ENCODE measurements around the gene THSD7B. TPM values are rescaled to one million over a fixed set of nuclear protein-coding genes. Genes with fewer than 3 reads are reported as not detected.

Gene THSD7B
- polyA plus RNA-seq, 1 donor from 2014 or later = not detected

DNA sequence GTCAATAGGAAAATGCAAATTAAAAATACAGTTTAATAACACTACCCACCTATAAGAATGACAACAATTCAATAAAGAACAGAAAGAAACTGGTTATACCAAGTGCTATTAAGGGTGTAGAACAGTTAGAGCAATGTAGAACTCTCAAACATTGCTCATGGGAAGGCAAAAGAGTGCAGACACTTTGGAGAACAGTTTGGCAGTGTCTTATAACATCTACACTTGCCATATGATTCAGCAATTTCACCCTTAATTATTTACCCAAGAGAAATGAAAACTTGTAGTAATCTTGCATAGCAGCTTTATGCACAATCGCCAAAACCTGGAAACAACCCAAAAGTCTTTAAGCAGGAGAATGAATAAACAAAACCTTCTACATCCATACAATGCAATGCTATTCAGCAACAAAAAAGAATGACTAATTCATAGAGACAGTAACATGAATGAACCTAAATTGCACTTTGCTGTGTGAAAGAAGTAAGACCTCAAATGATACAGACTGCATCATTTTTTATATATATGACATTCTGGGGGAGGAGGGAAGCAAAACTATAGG, 455.2 kb downstream of the THSD7B start:
- Mint-ChIP-seq H3K27ac (no peak overlapping the region), H3K9me3 (no peaks in the 10 kb centered on the region), H3K36me3 (no peaks in the 10 kb centered on the region), H3K27me3 (no peaks in the 10 kb centered on the region), H3K4me3 (no peak overlapping the region), H3K4me1 (no peaks in the 10 kb centered on the region)

DNA sequence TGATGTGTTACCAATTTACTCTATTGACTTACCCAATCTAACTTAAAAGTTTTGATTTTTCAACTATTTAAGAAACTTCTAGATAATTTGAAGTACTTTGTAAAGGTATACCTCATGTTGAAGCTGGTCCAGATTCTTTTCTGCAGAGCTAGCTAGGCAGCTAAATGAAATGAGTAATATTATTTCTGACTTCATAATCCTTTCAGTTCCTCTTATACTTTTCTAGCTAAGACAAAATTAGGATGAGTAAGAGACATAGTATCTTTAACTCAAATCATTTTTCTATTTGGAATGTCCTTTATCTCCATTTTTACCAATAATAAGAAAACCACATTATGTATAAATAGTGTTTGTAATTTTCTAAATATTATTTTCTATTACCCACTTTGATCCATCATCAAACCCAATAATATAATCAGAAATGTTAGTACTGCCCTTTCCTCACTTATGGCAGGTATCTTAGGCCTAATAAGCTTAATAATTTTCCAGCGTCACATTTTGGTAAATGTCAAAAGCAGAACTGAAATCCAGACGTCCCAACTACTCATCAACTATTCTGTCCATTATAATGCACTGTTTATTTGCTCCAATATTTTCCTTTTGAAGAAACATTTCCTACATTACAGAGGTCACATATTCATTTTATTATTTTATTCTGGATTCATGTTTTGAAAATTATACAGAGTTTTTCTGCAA, 456.6 kb downstream of the THSD7B start:
- H3K27me3 Mint-ChIP-seq = no peaks in the 10 kb centered on the region
- H3K36me3 Mint-ChIP-seq = no peaks in the 10 kb centered on the region
- H3K4me3 Mint-ChIP-seq = no peak overlapping the region
- H3K4me1 Mint-ChIP-seq = no peaks in the 10 kb centered on the region
- no peak overlapping the region for H3K27ac Mint-ChIP-seq
- H3K9me3 Mint-ChIP-seq = no peaks in the 10 kb centered on the region

DNA sequence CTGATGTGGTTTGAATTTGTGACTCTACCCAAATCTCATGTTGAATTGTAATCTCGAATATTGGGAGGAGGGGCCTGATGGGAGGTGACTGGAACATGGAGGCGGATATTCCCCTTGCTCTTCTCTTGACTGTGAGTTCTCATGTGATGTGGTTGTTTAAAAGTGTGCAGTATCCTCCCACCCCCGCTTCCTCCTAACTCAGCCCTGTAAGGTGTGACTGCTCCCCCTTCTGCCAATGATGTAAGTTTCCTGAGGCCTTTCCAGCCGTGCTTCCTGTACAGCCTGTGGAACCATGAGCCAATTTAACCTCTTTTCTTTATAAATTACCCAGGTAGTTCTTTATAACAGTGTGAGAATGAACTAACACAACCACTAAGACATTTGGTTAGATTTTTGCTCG, 458.4 kb downstream of the THSD7B start:
- H3K4me1 Mint-ChIP-seq = no peaks in the 10 kb centered on the region
- H3K27me3 Mint-ChIP-seq = no peaks in the 10 kb centered on the region
- H3K4me3 Mint-ChIP-seq = no peak overlapping the region
- H3K36me3 Mint-ChIP-seq = no peaks in the 10 kb centered on the region
- H3K27ac Mint-ChIP-seq = no peak overlapping the region
- H3K9me3 Mint-ChIP-seq = no peaks in the 10 kb centered on the region

DNA sequence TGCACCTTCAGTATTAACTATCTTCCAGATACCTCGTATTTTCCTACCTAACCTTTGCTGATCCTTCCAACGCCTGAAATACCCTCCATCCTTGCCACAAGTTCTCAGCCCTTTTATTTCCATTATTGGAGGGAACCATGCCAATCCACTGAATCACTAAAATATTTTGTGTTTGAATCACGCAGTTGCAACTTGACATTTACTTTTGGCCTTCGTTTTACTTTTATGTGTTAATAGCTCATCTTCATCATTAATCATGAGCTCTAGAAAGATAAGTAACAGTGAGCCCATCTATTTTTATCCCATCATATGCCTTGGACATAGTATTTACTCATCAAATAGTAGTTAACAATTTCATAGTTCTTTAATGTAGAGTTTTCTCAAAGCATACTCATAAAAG, 463.2 kb downstream of the THSD7B start:
- Mint-ChIP-seq H3K27me3 (no peaks in the 10 kb centered on the region), H3K27ac (no peak overlapping the region), H3K4me3 (no peak overlapping the region)

DNA sequence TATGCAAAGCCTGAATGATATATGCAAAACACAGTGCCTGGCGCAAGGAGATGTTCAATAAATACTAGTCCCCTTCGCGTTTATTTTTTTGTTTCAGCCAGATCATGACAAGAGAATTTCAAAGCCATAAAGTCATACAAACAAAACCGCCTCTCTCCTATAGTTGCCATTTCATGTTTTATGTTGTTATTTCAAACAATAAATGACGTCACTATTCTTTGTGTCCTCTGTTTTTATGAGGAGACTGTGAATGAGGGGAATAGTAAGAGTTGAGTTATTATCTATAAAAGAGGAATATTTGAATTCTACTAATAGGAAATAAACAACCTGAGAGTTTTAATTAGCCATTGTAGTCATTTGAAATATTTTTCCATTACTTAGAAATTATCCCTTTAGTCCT, 464.5 kb downstream of the THSD7B start:
- H3K27me3 Mint-ChIP-seq = no peaks in the 10 kb centered on the region
- H3K4me1 Mint-ChIP-seq = no peaks in the 10 kb centered on the region
- H3K27ac Mint-ChIP-seq = no peak overlapping the region
- no peaks in the 10 kb centered on the region for H3K9me3 Mint-ChIP-seq
- H3K4me3 Mint-ChIP-seq = no peak overlapping the region
- H3K36me3 Mint-ChIP-seq = no peaks in the 10 kb centered on the region

More for the DNA sequence above, 463.2 kb downstream of the THSD7B start:
- H3K4me1 Mint-ChIP-seq = no peaks in the 10 kb centered on the region
- H3K9me3 Mint-ChIP-seq = no peaks in the 10 kb centered on the region
- no peaks in the 10 kb centered on the region for H3K36me3 Mint-ChIP-seq

DNA sequence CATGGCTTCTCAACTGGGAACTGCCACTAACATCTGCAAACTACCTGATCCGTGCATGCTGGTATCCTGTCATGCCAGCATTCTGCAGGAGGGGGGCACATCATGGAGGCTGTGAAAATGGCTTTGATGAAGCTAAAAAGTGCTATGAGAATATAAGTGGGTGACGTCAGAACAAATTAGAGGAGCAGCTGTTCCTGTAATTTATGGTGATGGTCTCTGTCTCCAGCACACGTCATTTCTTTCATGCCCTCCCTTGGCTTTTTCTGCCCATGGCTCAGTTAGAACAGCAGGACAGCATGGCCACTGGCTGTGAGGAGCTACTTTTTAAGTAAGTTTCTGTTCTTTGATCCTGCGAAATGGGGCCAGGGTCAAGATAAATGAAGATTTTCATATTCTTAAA, 466.3 kb downstream of the THSD7B start:
- Mint-ChIP-seq H3K4me3 (no peak overlapping the region), H3K9me3 (no peaks in the 10 kb centered on the region), H3K4me1 (no peaks in the 10 kb centered on the region), H3K27ac (no peak overlapping the region), H3K27me3 (no peaks in the 10 kb centered on the region), H3K36me3 (no peaks in the 10 kb centered on the region)

DNA sequence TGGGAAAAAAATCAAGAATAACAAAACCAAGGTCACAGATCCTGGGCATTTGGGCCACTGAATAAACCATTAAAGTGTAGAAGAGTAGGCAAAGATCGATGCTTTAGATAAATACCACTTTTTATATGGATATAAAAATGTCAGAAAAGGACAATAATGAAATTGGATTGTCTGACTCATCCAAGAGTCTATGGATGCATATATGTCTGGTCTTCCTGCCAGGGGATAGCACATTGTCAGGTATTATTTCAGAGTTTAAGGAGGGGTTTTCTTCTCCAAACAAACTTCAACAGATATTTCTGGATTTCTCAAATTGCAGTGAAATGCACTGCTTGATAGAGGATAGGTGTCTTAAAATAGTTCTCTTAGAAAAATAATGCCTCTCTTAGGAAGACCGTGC, 466.7 kb downstream of the THSD7B start:
- Mint-ChIP-seq H3K9me3 (no peaks in the 10 kb centered on the region), H3K4me1 (no peaks in the 10 kb centered on the region), H3K27me3 (no peaks in the 10 kb centered on the region), H3K4me3 (no peak overlapping the region), H3K36me3 (no peaks in the 10 kb centered on the region), H3K27ac (no peak overlapping the region)

DNA sequence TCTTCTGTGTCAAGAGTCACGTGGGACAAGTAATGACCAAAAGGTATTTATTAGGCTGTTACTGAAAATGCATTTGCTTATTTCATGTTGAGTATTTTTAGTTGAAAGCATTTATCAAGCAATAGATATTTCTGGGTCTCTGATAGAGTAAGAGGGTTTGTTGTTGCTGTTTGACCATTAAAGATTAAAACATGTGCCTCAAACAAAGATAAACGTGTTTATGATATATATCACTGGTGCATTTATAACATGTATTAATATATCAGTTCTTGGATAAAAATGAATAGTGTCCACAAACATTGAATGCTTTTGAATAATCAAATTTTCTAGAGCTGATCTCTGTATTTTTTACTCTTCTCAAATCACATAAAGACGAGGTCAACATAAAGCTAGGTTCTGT, 467.7 kb downstream of the THSD7B start:
- Mint-ChIP-seq H3K9me3 (peaks cover 0 to 3% (median 0%) of the 10 kb centered on the region in 3 donors), H3K27me3 (no peaks in the 10 kb centered on the region), H3K4me1 (no peaks in the 10 kb centered on the region), H3K36me3 (no peaks in the 10 kb centered on the region), H3K27ac (no peak overlapping the region), H3K4me3 (no peak overlapping the region)

DNA sequence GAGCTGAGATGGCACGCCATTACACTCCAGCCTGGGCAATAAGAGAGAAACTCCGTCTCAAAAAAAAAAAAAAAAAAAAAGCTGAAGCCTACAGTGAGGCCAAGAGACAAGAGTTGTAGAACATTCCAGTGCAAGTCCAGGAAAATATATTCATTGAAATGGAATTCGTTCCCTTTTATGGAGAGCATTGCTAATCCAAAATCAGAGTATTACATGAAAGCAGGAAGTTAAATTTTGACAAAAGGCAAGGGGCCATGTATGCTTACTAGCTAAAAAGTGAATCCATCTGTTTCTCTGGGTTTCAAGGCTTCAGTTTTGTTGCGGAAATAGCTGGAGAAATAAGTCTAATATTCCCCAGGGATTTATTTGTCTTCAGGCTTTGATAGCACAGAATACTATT, 471.7 kb downstream of the THSD7B start:
- H3K27ac Mint-ChIP-seq = no peak overlapping the region
- peaks cover 0 to 3% (median 3%) of the 10 kb centered on the region in 3 donors for H3K9me3 Mint-ChIP-seq
- no peaks in the 10 kb centered on the region for H3K36me3 Mint-ChIP-seq
- no peaks in the 10 kb centered on the region for H3K4me1 Mint-ChIP-seq
- H3K4me3 Mint-ChIP-seq = no peak overlapping the region
- H3K27me3 Mint-ChIP-seq = no peaks in the 10 kb centered on the region

DNA sequence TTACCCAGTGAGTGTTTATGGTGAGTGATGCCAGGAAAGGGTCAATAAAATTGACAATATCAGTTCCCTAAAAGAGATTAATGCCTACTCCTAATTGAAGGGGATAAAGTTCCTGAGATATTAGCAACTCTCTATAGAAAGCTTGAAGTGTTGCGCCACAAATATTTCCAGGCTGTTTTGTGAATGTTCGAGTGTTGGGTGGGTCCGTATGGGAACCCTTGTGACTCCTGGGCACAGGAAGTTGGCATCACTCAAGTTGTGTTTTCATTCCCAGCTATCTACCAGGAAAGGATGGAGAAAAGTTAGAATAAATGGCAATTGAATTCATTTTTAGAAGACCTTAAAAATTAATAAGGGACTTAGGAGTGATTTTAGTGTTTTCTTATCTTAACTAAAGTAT, 472.7 kb downstream of the THSD7B start:
- Mint-ChIP-seq H3K9me3 (peaks cover 0 to 3% (median 3%) of the 10 kb centered on the region in 3 donors), H3K36me3 (no peaks in the 10 kb centered on the region), H3K27me3 (no peaks in the 10 kb centered on the region), H3K4me1 (no peaks in the 10 kb centered on the region), H3K4me3 (no peak overlapping the region), H3K27ac (no peak overlapping the region)

DNA sequence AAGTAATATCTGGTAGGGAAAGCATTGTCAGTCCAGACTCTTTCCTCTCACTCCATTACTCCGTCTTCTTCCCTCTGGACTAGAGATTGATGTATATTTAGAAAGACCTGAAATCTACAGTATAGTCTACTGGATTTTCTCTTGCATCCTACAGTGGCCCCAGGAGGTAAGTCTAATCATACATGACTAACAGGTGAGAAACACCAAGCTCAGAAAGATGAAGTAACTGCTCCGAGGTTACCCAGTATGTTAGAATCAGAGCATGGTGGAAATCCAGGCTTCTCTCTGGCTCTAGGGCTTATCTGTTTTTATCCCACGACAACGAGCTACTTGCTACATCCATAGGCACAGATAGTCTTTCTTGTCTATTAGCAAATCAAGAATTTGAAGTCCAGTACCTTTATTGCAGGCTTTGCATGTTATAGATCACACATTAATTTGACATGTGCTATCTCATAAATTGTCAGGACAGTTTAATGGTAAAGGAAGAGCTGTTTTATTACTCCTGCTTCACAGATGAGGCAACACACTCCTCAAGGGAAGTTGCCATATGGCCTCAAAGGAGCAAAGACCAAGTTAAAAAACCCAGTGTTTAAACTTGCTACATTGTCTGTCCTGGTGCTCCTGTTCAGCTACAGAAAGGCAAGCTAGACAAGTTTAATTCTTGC, 484.3 kb downstream of the THSD7B start:
- H3K27me3 Mint-ChIP-seq = no peaks in the 10 kb centered on the region
- no peaks in the 10 kb centered on the region for H3K36me3 Mint-ChIP-seq
- peaks cover 0 to 8% (median 3%) of the 10 kb centered on the region in 3 donors for H3K9me3 Mint-ChIP-seq
- no peak overlapping the region for H3K27ac Mint-ChIP-seq
- H3K4me1 Mint-ChIP-seq = no peaks in the 10 kb centered on the region
- no peak overlapping the region for H3K4me3 Mint-ChIP-seq

DNA sequence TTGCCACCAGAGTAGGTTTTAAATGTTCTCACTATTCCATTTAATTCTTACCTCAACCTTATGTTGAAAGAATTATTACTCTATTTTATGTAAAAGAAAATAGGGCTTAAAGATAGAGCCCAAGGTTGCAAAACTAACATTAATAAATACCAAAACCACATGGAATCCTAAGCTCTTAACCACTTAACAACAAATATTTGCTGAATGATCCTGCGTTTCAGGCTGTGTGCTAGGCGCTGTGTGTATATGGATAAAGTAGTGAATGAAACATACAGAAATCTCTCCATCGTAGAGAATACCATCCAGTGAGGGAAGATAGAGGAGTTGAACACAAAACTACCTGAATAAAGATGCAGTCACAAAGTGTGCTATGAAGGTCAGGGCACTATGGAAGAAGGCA, 485.1 kb downstream of the THSD7B start:
- no peaks in the 10 kb centered on the region for H3K4me1 Mint-ChIP-seq
- no peak overlapping the region for H3K27ac Mint-ChIP-seq
- H3K9me3 Mint-ChIP-seq = peaks cover 0 to 7% (median 5%) of the 10 kb centered on the region in 3 donors
- H3K27me3 Mint-ChIP-seq = peaks cover 1% of the 10 kb centered on the region
- no peak overlapping the region for H3K4me3 Mint-ChIP-seq
- no peaks in the 10 kb centered on the region for H3K36me3 Mint-ChIP-seq

DNA sequence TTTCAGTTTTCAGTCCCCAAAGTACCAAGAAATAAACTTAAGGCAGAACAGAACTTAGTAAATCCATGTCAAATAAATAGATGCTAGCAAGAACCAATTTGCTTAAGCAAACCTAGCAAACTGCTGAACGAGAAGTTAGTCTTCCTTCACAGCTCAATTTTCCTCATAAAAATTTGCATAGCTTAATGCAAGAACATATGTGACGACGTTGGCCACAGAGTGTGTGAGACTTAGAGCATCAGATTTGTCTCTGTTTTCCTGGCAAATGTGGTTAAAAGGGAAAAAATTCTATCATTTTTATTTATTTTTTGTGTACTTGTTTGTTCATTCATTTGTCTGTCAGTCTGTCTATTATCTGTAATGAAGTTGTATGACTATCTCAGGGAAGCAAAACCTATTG, 485.7 kb downstream of the THSD7B start:
- no peaks in the 10 kb centered on the region for H3K36me3 Mint-ChIP-seq
- H3K4me1 Mint-ChIP-seq = no peaks in the 10 kb centered on the region
- H3K27ac Mint-ChIP-seq = no peak overlapping the region
- peaks cover 0 to 5% (median under 1%) of the 10 kb centered on the region in 3 donors for H3K9me3 Mint-ChIP-seq
- H3K4me3 Mint-ChIP-seq = no peak overlapping the region
- peaks cover 1% of the 10 kb centered on the region for H3K27me3 Mint-ChIP-seq

DNA sequence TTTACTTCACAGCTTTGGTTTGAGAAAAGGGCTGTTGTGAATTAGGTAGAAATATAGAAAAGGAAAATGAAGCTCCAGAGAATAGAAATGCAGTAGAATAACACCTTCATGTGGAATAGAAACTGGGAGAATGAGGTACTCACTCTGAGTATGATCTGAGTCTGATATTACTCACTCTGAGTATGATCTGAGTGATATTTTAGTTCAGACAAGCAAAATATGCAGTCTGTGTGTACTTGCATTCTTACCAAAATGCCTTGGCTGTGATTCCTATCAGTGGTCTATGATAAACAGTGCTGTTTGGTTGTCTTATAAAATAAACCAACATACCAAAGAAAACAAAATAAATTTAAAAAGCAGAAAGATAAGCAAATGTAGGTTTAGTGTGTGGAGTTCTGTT, 487.6 kb downstream of the THSD7B start:
- Mint-ChIP-seq H3K4me1 (no peaks in the 10 kb centered on the region), H3K27me3 (peaks cover 1% of the 10 kb centered on the region), H3K27ac (no peak overlapping the region), H3K4me3 (no peak overlapping the region), H3K9me3 (peaks cover 0 to 4% (median 3%) of the 10 kb centered on the region in 3 donors), H3K36me3 (no peaks in the 10 kb centered on the region)

DNA sequence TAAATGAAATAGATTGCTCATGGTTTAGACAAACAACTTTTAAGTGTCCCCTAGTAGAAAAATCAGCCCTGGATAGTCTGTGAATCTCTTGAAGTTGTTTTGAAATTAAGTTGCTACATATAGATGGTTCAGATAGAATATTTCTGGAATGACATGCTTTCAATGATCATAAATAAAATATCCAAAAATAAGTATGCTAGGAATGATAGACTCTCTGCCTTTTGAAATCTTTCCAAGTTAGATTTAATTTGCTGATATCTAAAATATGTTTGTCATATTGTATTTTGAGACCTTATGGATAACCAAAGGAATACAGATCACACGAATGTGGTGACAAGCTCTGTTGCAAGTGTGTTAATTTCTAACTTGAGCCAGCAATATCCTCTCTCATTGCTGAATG, 488.7 kb downstream of the THSD7B start:
- Mint-ChIP-seq H3K9me3 (peaks cover 2 to 7% (median 6%) of the 10 kb centered on the region in 3 donors), H3K4me3 (no peak overlapping the region), H3K4me1 (no peaks in the 10 kb centered on the region), H3K27me3 (peaks cover 1% of the 10 kb centered on the region), H3K27ac (no peak overlapping the region), H3K36me3 (no peaks in the 10 kb centered on the region)

DNA sequence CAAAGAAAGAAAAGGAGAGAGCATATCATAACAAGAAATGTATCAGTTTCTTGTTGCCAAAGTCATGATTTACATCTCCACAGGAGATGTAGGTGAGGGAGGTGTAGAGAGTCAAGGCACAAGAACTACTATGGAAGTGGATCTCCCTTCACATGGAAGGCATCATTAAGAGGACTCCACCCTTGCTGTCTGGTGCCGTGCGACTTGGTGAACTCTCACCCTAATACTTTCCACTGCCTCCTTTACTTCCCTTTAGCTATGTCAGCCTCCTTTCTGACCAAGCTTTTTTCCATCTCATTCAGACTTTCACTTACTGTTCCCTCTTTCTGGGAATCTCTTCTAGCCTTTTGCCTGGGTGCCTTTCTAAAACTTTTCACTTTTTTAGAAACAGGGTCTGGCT, 490.0 kb downstream of the THSD7B start:
- Mint-ChIP-seq H3K27me3 (peaks cover 1% of the 10 kb centered on the region), H3K27ac (no peak overlapping the region), H3K4me3 (no peak overlapping the region), H3K9me3 (peaks cover 2 to 7% (median 6%) of the 10 kb centered on the region in 3 donors), H3K36me3 (no peaks in the 10 kb centered on the region), H3K4me1 (no peaks in the 10 kb centered on the region)

Measured in IgD-negative memory B cell (primary cell).